Measurements from ENCODE around the gene PLCB3.
A peak's percentile ranks its signal among the peaks of the same experiment; 100 is the strongest.

Gene PLCB3

GRCh38 chr11:64267207-64267945 is 16.0 kb downstream of the PLCB3 start:
- no peak for DNase-seq (ENCODE audit: low read depth)

GRCh38 chr11:64268025-64268892 is 16.9 kb downstream of the PLCB3 start:
- DNase-seq (ENCODE audit: low read depth): peak; percentile 90

- peak; percentile 54 for DNase-seq (ENCODE audit: low read depth)
These were observed 17.7 kb downstream of the PLCB3 start for GRCh38 chr11:64268893-64269539.

GRCh38 chr11:64269540-64270220 is 18.4 kb downstream of the PLCB3 start:
- peak; percentile 100 for DNase-seq (ENCODE audit: low read depth)

GRCh38 chr11:64275031-64275800 is 23.9 kb downstream of the PLCB3 start:
- no peak for DNase-seq (ENCODE audit: low read depth)

- no peak for DNase-seq (ENCODE audit: low read depth)
These were observed 24.5 kb downstream of the PLCB3 start for GRCh38 chr11:64275841-64276240.

GRCh38 chr11:64276653-64277431 is 25.5 kb downstream of the PLCB3 start:
- DNase-seq (ENCODE audit: low read depth): peak; percentile 47

- no peak for DNase-seq (ENCODE audit: low read depth)
These were observed 27.4 kb downstream of the PLCB3 start for GRCh38 chr11:64278576-64279190.

- DNase-seq (ENCODE audit: low read depth): no peak
These were observed 30.8 kb downstream of the PLCB3 start for GRCh38 chr11:64281957-64282770.

GRCh38 chr11:64283092-64283491 is 31.8 kb downstream of the PLCB3 start:
- DNase-seq (ENCODE audit: low read depth): no peak

GRCh38 chr11:64284048-64284961 is 33.0 kb downstream of the PLCB3 start, which contains the start of gene BAD:
Gene BAD, minus strand, starts transcription at chr11:64284665. Its CDS starts 297 bp downstream, at chr11:64284368.
- DNase-seq (ENCODE audit: low read depth): peak; percentile 84

GRCh38 chr11:64284962-64285884 is 33.9 kb downstream of the PLCB3 start, which contains the start of gene GPR137:
Gene GPR137, plus strand, starts transcription at chr11:64285848. Its CDS starts 677 bp downstream, at chr11:64286525.
- DNase-seq (ENCODE audit: low read depth): peak; percentile 53

GRCh38 chr11:64285885-64286800 is 34.8 kb downstream of the PLCB3 start:
- no peak for DNase-seq (ENCODE audit: low read depth)

- no peak for DNase-seq (ENCODE audit: low read depth)
These were observed 35.5 kb downstream of the PLCB3 start for GRCh38 chr11:64286801-64287159.

- no peak for DNase-seq (ENCODE audit: low read depth)
These were observed 36.5 kb downstream of the PLCB3 start for GRCh38 chr11:64287676-64288352.

All from amniotic epithelial cell (primary cell).